Measurements from ENCODE around the gene SMG6.

Gene SMG6

DNA sequence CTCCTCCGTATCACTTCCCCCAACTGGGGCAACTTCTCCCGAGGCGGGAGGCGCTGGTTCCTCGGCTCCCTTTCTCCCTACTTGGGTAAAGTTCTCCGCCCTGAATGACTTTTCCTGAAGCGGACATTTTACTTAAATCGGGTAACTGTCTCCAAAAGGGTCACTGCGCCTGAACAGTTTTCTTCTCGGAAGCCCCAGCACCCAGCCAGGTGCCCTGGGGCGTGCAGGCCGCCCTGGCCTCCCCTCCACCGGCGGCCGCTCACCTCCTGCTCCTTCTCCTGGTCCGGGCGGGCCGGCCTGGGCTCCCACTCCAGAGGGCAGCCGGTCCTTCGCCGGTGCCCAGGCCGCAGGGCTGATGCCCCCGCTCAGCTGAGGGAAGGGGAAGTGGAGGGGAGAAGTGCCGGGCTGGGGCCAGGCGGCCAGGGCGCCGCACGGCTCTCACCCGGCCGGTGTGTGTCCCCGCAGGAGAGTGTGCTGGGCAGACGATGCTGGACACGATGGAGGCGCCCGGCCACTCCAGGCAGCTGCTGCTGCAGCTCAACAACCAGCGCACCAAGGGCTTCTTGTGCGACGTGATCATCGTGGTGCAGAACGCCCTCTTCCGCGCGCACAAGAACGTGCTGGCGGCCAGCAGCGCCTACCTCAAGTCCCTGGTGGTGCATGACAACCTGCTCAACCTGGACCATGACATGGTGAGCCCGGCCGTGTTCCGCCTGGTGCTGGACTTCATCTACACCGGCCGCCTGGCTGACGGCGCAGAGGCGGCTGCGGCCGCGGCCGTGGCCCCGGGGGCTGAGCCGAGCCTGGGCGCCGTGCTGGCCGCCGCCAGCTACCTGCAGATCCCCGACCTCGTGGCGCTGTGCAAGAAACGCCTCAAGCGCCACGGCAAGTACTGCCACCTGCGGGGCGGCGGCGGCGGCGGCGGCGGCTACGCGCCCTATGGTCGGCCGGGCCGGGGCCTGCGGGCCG lies 247.1 kb downstream of the SMG6 start:
- no peak for DNase-seq

DNA sequence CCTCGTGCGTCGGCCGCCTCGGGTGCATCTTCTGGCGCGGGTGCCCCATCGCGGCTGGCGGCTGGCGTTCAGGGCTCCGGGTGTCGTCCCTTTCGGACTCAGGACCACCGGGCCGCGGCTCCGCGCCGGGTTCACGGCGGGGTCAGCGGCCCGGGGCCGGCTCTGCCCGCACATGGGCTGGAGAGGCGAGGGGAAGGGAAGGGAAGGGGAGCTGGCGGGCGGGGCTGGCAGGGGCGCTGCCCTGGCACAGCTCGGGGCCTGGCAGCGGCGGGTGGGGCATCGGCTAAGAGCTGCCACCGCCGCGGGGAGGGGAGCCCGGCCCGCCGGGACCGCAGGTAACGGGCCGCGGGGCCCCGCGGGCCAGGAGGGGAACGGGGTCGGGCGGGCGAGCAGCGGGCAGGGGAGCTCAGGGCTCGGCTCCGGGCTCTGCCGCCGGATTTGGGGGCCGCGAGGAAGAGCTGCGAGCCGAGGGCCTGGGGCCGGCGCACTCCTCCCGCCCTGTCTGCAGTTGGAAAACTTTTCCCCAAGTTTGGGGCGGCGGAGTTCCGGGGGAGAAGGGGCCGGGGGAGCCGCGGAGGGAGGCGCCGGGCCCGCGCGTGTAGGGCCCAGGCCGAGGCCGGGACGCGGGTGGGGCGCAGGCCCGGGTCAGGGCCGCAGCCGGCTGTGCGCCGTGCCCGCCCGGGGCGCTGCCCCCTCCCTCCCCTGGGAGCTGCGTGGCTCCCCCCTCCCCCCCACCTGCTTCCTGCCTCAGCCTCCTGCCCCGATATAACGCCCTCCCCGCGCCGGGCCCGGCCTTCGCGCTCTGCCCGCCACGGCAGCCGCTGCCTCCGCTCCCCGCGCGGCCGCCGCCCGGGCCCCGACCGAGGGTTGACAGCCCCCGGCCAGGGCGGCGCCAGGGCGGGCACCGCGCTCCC lies 248.0 kb downstream of the SMG6 start:
- DNase-seq: no peak

- no peak for DNase-seq
Observed at GRCh38 chr17:2054512-2055291, 248.9 kb downstream of the SMG6 start, which contains the start of gene HIC1. Gene HIC1 (plus strand): TSS chr17:2055103. CDS start chr17:2056691, 1,588 bp downstream.

DNA sequence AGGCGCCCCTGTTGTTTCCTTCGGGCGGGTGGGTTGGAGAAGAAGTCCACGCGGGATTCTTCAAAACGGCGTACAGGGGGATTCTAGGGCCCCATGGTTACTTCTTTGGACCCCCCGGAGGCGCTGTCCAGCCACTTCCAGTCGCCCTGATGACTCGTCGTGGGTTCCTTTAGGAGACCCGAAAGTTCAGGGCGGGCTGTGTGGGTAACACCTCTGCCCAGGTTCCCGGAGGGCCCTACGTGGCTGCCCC lies 249.4 kb downstream of the SMG6 start:
- DNase-seq: no peak

GRCh38 chr17:2053380-2054261 lies 250.0 kb downstream of the SMG6 start:
- no peak for DNase-seq

DNA sequence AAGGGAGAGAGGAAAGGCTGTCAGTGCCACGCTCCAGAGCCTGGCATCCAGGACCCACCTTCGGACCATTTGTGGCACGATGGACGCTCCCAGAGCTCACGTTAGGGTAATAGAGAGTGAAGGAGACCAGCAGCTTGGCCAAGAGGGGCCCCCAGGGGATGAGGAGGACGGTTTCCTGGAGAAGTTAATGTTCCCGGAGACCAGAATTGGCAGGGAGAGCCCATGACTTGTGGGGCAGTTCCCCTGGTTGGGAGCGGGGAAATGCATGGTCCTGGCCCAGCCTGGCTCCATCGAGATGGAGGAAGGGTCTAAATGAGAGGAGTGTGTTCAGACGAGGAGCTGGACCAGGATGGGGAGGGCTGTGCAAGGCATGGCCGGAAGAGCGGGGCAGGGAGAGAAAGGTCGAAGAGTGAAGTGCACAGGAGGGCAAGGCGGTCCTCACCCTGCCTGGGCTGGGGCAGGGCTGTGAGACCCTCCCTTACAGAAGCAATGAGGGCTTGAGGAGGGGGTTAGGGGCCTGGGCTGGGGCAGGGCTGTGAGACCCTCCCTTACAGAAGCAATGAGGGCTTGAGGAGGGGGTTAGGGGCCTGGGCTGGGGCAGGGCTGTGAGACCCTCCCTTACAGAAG lies 251.5 kb downstream of the SMG6 start:
- no peak for DNase-seq

DNA sequence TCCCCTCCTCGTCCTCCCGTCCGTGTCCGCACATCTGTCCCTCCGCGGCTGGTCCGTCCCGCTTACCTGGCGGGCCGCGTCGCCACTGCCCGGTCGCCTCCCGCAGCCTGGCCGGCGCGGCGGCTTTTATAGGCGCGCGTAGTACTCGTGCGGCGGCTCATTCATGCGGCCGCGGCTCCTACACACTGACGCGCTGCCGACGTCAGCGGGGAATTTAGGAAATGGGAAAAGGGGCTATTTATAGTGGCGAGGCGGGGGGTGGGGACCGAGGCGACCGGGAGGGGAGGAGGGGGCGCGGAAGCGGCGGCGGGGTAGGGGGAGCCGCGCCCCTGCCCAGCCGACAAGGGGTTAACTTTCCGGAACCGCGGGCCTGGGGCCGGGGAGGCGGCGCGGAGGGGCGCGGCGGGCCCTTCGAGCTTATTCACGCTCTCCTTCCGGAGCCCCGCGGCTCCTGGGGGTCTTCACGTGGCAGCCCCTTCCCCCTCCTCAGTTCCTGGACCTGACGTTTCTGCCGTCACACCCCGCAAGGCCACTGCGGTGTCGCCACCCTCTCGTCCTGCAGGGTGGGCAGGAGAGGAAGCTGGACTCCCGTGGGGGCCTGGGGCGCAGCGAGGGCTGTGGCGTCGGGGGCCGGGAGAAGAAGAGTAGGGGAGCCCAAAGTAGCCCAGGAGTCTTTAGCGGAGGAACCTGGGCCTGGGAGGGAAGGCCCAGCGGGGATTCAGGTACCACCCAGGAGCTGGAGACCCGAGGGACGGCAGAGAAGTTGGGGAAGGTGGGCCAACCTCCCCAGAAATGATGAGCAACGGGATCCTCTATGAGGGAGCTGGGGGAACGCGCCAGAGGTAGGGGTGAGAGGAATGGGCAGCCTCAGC lies 252.3 kb downstream of the SMG6 start:
- no peak for DNase-seq

GRCh38 chr17:2050300-2051060 lies 253.1 kb downstream of the SMG6 start:
- DNase-seq: no peak

- DNase-seq: peak; percentile 49
Observed at GRCh38 chr17:2049333-2050299, 254.0 kb downstream of the SMG6 start.

GRCh38 chr17:2048805-2049204 lies 254.8 kb downstream of the SMG6 start:
- no peak for DNase-seq

- DNase-seq: no peak
Observed at GRCh38 chr17:2047590-2047989, 256.0 kb downstream of the SMG6 start.

- no peak for DNase-seq
Observed at GRCh38 chr17:2044263-2044894, 259.2 kb downstream of the SMG6 start.

GRCh38 chr17:2043785-2044184 lies 259.8 kb downstream of the SMG6 start:
- DNase-seq: no peak

DNA sequence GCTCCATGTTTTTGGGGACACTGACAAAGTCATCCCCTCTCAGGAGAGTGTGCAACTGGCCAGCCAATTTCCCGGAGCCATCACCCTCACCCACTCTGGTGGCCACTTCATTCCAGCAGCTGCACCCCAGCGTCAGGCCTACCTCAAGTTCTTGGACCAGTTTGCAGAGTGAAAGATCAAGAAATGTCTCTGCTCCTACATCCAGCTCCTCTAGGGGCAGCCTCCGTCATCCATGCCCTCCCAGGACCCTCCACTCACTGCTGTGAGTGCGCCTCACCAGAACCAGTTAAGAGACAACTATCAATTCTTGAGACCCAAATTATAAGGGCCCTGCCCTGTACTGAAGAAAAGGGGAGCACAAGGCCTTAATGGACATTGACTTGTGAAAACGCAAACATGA lies 260.7 kb downstream of the SMG6 start:
- no peak for DNase-seq

GRCh38 chr17:2042390-2042847 lies 261.2 kb downstream of the SMG6 start:
- DNase-seq: no peak

GRCh38 chr17:2041561-2042389 lies 261.8 kb downstream of the SMG6 start, which contains the start of gene OVCA2:
Gene OVCA2 (plus strand): TSS chr17:2042022. CDS start chr17:2042048, 26 bp downstream.
- peak; percentile 90 for DNase-seq

Measured in NCI-H1092 (cell line).